NCI-H2196 treated with DMSO at 0.1 percent for 48 hours (cell line): ENCODE measurements around the gene TDRD7.

Experiments
- DNase-seq: peaks from one replicate; lab custom pipeline; 2025; ENCODE audit not compliant: unreplicated experiment; lab: John Stamatoyannopoulos, UW

Gene TDRD7, protein sequence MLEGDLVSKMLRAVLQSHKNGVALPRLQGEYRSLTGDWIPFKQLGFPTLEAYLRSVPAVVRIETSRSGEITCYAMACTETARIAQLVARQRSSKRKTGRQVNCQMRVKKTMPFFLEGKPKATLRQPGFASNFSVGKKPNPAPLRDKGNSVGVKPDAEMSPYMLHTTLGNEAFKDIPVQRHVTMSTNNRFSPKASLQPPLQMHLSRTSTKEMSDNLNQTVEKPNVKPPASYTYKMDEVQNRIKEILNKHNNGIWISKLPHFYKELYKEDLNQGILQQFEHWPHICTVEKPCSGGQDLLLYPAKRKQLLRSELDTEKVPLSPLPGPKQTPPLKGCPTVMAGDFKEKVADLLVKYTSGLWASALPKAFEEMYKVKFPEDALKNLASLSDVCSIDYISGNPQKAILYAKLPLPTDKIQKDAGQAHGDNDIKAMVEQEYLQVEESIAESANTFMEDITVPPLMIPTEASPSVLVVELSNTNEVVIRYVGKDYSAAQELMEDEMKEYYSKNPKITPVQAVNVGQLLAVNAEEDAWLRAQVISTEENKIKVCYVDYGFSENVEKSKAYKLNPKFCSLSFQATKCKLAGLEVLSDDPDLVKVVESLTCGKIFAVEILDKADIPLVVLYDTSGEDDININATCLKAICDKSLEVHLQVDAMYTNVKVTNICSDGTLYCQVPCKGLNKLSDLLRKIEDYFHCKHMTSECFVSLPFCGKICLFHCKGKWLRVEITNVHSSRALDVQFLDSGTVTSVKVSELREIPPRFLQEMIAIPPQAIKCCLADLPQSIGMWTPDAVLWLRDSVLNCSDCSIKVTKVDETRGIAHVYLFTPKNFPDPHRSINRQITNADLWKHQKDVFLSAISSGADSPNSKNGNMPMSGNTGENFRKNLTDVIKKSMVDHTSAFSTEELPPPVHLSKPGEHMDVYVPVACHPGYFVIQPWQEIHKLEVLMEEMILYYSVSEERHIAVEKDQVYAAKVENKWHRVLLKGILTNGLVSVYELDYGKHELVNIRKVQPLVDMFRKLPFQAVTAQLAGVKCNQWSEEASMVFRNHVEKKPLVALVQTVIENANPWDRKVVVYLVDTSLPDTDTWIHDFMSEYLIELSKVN

DNA sequence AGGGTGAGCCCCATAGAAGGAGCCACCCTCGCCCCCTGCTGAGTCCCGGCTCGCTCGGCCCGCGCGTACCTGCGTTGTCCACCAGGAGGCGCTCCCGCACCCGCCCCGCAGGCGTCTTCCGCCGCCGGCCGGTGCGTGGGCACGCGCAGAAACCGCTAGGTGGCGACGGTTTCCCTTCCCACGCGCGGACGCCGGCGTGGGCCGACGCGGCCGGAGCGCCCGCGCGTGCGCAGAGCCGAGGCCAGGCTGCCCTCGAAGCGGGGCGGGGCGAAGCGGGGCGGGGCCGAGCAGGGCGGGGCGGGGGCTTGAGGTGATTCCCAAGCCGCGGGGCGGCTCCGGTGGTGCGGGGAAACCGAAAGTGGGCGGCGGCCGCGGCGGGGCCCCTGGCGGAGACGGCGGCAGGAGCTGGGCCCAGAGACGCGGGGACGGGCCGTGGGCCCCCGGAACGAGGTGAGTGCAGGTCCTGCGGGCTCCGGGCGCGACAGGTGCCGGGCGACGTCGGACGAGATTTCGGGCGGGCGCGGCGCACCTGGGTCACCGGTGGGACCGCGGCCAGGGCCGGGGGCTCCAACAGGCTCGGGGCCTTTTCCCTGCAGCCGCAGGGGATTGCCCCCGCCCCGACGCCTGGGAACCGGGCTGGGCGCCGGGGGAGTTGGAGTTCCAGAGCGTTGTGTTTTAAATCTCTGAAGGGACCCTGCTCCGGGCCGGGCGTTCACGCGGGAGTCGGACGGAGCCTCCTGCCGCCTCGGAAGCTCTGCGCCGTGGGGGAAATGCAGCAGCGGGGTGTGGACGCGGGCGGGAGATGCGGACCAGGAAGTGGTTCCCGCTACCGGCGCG lies at the start of gene TDRD7:
Gene TDRD7 (plus strand): TSS at position 308 of the 837 bp plus-strand sequence. CDS start 16,370 bp downstream, outside the sequence.
- DNase-seq: peak; percentile 54

DNA sequence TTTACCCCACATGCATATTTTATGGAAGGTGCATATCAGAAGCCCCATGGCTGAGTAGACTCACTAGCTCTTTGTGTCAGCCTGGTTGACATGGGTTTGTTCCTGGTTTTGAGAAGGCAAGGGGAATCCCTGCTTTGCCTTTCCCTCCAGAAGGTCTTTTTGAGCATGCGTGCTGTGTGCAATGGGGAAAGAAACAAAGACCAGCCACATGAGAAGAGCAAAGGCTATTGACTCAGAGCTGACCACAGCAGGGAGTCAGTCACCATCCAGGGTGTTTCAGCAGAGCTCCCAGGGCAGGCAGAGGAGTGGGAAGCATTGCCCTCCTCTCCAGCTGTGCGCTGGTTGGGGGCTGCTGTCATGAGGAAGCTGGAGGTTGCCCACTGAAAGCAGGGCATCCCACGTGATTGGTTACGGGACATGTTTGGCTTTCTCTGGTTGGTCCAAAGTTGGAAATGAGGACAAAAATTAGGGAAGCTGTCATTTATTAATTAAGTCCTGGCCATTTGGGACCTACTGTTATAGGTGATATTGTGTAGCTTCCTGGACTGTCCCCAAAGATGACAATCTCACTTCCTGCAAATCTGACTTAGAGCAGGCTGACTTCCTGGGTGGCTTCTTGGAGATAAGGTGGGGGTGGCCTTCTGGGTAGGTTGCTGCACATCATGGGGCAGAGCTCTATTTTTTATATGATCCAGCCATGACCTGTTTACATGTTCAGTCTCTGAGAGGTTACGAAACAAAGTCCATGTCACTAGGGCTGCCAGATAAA lies 48.9 kb upstream of the TDRD7 start:
- DNase-seq: no peak

DNA sequence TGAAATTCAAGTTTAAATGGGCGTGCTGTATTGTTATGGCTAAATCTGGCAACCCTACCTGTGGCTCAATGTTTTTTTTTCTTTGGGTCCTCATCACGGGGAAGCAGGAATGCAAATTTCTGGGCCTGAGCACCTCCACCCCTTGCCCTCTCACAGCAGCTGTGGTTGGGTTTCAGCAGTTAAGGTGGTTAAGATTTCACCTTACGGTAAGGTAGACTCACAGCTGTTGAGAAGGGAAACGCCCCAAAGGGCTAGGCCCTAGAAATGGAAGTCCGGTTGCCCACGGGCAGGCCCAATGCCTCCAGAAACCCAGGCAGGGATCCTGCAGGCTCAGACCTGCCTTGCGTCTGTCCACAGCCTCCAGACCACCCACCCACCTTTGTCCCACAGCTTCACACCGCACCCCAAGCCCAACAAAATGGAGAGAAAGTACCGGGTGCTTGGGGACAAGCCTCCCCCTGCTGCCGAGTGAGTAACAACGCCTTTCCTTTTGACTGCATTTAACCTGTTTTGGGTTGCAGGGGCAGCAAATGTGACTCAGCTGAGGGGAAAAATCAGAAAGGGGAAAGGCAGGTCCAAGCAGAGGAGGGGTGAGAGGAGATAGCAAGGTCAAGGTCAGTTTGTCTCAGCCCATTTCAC lies 48.1 kb upstream of the TDRD7 start:
- no peak for DNase-seq

DNA sequence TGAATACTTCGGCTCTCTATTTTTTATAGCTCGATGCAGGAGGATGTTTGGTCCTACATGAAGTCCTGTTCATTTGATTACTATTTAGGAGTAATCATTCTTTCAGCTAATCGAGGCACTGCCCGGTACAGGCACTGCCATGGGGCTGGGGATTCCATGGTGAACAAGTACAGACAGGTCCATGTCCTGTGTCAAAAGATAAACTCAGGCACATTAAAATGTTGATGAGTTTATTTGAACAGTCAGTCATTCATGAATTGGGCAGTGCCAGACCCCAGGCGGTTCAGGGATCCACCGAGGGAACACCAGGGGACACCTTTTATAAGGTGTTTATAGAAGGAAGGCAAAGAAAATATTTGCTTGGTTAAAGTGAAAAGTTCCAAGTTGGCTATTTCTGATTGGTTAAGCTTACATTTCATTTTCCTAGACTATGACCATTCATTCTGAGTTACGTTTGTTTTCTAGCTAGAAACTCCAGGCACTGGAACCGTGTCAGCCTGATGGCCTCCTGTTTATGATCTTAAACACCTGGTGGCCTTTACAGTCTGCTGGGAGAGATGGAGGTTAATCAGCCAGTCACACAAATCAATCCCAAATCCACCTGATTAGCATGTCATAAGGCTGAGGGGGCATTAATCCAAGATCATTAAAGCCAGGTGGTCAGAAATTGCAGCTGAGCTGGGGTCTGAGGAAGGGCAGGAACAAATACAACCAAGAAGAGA lies 47.0 kb upstream of the TDRD7 start:
- DNase-seq: no peak

DNA sequence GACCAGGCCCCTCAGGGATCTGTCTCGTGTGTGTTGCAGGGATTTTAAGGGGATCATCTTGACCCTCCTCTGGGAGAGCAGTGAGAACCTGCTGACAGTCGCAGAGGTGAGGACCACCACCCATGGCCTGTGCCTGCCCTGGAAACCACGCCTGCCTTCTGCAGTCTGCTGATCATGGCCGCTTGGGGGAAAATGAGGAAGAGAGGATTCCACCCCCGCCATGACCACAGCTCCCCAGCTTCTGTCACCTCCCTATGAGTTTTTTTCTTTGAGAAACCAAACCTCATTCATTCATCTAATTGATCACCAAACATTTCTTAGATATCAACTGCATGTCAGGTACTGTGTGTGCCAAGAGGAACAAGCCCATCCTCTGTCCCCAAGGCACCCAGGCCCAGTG lies 46.3 kb upstream of the TDRD7 start:
- DNase-seq: no peak

DNA sequence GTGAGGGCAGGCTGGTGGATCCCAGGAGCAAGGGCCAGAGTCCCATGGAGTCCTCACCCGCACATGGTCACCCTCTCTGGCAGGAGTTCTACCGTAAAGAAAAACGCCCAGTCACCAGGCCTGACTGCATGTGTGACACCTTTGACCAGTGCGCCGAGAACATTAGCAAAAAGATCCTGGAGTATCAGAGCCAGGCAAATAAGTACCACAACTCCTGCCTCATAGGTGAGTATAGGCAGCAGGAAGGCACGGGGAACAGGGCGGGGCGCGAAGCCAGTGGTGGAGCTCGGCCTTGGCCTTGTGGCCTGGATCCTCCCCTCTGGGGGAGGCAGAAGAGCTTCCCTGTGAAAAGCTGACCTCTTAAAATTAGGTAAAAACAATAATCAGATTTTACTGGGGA lies 45.4 kb upstream of the TDRD7 start:
- no peak for DNase-seq

DNA sequence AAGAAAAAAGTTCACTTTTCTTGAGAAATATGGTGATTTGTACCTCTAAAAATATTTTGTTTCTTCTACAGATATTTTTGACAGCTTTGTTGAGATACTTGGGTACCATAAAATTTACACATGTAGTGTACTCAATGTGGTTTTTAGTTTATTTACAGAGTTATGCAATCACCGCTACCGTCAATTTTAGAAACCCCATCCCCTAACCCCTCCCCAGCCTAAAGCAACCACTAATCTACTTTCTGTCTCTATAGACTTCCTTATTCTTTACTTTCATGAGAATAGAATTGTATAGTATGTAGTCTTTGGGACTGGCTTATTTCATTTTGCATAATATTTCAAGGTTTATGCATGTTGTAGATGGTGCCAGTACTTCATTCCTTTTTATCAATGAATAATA lies 45.0 kb upstream of the TDRD7 start:
- no peak for DNase-seq

DNA sequence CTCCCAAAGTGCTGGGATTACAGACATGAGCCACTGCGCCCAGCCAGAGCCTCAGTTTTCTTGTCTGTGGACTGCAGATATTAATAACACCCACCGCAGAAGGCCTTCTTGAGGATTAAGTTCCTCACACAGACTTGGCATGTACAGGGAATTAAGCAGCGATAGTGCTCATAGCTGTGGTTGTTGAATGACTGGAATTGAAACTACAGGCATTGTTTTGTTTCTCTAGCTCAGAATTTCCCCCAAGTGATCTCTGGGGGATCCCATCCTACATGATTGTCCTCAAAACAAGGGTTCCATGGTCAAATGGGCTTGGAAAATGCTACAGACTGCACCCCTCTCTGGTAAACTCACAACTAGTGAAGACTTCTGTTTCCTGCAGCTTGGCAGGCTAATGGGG lies 44.2 kb upstream of the TDRD7 start:
- no peak for DNase-seq

DNA sequence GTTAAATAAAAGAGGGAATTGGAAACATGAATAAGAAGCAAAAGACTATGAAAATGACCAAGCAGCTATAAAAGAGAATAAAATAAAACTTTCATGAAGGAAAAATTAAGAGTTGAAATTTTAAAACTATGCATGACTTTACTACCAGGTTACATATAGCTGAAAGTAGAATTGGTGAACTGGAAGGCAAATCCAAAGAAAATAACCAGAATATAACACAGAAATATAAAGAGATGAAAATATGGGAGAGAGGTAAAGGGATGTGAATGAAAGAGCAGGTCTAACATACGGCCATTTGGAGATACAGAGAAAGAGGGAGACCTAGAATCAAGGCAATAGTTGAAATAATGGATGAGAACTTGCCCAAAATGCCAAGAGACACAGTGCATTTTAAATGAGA lies 42.9 kb upstream of the TDRD7 start:
- no peak for DNase-seq

DNA sequence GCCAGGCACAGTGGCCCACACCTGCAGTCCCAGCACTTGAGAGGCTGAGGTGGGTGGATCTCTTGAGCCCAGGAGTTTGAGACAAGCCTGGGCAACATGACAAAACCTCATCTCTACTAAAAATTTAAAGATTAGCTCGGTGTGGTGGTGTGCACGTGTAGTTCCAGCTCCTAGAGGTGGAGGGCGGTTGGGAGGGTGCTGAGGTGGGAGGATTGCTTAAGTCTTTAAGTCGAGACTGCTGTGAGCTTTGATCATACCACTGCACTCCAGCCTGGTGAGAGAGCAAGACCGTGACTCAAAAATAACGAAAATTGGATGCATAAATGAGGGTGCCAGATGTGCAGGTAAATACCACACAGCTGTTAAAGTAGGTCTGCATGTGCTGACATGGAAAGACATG lies 39.3 kb upstream of the TDRD7 start:
- DNase-seq: no peak

DNA sequence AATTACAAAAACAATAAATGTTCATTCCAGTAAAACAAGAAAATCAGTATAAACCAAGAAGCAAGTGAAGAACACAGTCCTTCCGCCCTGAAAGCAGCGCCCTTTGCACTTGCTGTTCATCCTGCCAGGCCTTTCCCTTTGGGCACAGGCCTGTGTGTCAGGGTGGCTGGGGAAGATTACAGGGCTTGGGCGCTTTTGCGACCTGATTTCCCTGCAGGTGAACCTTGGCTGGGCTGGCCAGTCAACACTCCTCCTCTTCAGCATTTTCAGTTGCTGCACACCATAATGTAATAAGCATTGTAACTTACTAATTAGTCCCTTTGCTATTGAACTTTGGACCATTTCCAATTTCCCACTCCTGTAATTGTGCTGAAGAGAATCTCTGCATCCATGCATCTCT lies 38.6 kb upstream of the TDRD7 start:
- DNase-seq: no peak

DNA sequence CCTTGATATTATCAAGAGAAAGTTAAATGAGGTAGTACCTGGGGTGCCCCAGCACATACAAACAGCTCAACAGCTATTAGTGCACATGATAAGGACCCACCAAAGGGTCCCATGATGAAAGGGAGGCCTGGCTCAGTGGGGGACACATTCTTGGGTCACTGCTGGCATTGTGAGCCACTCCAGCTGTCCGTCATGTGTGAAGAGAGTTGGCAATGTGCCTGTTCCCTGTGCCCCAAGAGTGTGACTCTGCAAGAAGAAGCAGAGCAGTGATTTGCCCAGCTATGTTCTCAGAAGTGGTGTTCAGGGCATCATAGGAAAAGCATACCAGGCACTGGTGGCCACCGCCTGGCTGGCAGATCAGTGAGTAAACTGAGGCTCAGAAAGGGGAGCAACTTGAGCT lies 37.1 kb upstream of the TDRD7 start:
- DNase-seq: no peak

DNA sequence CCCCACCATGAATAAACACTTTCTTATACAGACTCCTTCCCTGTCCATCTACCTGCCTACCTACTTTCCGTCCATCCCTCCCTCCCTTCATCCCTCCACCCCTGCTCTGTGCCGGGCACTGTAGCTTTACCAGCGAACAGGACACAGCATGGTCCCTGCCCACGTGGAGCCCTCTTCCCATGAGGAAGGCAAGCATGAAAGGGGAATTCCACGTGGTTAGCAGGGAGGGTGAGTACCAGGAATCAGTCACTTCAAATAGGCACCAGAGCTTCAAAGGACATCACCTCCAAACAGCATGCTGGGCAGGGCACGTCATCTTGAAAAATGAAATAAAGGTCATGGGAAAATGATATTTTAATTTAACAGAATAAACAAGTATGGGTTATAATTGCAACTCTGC lies 35.0 kb upstream of the TDRD7 start:
- DNase-seq: no peak

DNA sequence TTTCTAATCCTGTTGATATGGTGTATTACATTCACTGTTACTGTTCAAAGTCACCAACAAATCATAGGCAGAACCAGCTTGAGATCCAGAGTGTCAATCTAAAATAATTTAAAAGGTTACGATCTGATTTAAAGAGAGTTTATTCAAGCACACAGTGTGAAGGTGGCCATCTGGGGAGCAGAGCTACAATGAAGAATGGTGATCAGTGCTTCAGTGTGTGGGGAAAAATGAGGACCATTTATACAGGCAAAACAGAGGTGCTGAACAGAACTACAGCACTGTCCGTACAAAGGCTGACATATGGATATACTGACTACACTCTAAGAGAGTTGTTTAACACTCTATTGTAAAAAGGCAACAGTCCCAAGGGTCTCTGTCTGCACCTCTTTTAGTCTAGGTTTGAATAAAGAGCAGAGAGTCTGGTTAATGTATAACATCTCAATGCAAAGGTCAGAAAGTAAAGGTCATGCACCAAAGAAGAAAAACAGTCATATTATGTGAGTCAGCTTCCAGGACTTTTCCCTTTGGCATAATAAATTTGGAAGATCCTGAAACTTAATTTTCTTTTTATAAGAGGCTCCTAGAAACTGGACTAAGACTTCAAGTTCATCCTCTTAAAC lies 29.7 kb upstream of the TDRD7 start:
- no peak for DNase-seq

DNA sequence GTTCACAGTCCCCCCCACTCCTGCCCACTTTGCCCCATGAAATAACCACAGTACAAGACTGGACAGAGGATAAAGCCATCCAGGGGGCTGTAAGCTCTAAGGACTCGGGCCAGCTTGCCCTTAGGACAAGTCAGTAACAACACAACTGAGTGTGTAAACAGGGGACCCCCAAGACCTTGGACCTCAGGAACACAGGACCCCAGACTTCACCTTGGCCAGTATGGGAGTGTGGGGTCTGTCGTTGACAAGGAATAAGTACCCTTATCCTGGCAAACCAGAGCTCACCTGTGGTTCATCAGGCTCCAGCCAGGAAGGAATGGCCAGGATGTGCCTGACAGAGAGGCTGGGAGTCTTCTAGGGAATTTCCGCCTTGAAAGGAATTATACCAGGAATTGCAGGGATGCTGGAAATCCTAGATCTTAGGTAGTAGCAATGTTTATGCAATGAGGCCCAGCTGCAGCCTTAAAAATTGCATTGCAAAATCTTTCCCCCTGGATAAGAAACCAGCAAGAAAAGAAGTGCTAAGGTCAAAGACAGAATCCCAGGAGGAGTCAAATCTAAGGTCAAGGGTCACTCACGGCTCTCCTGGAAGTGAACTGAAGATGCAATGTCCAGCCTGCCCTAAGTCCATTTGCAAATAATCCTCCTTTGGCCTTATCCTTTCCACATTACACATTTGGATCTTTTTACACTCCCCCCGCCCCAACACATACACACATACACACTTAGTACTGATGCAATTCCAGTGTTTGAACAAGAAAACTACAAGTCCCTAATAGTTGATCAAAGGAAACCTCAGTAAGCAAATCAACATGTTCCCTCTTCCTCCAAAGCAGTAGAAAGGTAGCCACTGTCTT lies 27.3 kb upstream of the TDRD7 start:
- DNase-seq: no peak

DNA sequence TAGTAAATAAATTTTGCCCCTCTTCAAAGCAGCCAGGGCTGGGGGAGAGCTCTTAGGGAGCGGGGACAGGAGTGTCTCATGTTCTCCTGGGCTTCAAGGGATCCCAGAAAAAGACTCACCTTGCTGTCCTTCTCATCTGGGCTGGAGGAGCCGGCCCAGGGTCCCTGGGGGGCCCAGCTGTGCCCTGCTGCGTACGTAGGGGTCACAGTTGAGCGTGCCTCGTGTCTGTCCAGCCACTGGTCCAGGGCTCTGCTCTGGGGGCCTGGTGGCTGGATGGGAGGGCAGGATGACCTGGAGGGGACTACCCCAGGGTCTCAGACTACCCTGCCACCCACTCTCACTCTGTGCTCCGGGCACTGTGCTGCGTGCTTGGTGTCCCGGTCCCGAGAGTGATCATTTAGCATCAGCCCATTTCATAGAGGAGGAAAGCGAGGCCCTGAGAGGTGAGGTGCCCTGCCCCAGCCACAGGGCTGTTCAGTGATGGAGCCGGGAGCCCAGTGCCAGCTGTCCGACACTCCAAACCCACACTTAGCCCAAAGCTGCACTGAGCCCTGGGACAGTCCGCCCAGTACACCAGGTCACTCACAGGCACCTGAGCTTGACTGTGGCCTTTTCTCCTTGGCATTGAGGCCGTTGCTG lies 26.2 kb upstream of the TDRD7 start:
- DNase-seq: no peak

DNA sequence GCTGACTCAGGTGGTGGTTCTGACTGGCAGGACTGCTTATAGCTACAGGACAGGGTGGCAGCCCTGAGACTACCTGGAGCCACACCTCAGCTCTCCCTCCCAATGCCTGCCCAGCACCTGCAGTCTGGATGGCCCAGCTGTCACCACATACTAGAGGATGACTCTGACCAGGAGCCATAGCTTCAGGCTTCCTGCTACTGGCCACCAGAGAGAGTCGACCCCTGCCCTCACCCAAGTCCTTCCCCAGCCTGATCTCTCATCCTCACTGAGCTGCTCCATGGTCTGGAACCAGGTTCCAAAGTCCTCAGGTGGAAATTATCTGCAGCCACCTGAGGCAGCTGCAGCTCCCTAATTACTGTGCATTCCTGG lies 25.6 kb upstream of the TDRD7 start:
- DNase-seq: no peak
